ENCODE measurements around the gene ZDHHC14. TPM values are rescaled to one million over a fixed set of nuclear protein-coding genes. Genes with fewer than 3 reads are reported as not detected.

The ZDHHC14 gene
- total and polyA plus RNA-seq, 3 donors from 2014 or later = 28.5 to 74.9 (median 67.9) TPM

DNA sequence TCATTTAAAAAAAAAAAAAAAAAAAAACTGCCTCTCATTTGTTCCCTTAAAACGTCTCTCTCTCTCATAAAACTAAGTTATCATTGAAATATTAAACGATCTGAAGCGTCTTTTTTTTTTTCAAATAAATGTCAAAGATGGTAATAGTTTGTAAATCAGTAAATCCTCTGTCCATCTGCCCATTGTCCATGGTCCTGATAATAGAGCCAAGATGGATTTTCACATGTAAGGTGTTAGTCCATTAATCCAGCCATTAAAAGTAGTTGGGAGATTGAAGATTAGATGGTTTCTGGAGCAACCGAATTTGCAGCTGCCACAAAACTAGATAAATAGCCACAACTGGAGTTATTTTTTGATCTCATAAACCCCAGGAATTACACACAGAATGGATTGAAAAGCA, 296.2 kb downstream of the ZDHHC14 start:
- Histone ChIP-seq H3K27ac (no peak overlapping the region), H3K4me1 (no peaks in the 10 kb centered on the region), H3K9me3 (no peaks in the 10 kb centered on the region), H3K36me3 (ENCODE audit: low read depth, missing control alignments) (no peaks in the 10 kb centered on the region), H3K4me3 (no peak overlapping the region), H3K27me3 (no peaks in the 10 kb centered on the region)
- no peak for DNase-seq
- TF ChIP-seq, protein P1, sequence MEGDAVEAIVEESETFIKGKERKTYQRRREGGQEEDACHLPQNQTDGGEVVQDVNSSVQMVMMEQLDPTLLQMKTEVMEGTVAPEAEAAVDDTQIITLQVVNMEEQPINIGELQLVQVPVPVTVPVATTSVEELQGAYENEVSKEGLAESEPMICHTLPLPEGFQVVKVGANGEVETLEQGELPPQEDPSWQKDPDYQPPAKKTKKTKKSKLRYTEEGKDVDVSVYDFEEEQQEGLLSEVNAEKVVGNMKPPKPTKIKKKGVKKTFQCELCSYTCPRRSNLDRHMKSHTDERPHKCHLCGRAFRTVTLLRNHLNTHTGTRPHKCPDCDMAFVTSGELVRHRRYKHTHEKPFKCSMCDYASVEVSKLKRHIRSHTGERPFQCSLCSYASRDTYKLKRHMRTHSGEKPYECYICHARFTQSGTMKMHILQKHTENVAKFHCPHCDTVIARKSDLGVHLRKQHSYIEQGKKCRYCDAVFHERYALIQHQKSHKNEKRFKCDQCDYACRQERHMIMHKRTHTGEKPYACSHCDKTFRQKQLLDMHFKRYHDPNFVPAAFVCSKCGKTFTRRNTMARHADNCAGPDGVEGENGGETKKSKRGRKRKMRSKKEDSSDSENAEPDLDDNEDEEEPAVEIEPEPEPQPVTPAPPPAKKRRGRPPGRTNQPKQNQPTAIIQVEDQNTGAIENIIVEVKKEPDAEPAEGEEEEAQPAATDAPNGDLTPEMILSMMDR (IDR thresholded peaks at IDR 0.05) = no peak
- TF ChIP-seq POLR2A (IDR thresholded peaks at IDR 0.05) = no peak
- intact Hi-C loops (cut with DNase I; ENCODE audit: low total_unique reads) = no loop called here
- WGBS, 2 donors = 90 to 97% methylated on average over 4 of the region's 4 CpGs

DNA sequence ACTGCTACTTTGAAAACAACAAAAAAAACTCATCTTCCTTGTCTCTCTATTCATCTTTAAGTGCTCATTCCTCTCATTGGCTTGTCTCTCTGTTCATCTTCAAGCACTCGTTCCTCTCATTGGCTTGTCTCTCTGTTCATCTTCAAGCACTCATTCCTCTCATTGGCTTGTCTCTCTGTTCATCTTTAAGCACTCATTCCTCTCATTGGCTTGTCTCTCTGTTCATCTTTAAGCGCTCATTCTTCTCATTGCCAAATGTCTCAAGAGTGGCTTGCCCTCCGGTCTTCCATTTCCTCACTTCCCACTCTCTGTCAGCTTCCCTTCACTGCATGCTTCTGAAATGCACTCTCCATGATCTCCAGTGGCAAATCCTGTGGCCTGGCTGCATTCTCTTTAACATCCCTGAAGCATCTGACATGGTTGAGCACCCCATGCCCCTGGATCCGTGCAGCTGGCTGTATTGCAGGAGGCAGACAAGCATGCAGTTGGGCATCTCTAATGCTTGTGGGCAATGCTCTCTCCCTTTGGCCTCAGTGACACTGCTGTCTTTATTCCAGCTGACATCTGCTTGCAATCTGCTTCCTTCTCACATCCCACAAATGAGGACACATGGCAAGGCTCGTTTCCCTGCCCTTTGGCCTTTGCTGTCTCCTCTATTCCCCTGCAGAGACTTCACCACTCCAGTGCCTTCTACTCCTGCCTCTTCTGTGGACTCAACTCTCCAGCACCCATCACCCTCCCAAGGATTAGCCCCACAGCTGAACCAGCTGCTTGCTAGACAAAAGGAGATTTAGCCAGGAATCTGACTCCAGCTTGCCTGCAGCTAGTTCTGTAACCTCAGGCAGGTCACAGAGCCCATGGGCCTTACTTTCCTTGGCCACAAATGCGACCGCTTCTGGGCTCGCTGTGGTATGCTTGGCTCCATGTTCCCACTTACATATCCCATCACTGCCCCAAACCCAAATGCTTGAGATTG, 298.9 kb downstream of the ZDHHC14 start:
- intact Hi-C loops (cut with DNase I; ENCODE audit: low total_unique reads) = no loop called here
- H3K27me3 ChIP-seq = no peaks in the 10 kb centered on the region
- no peaks in the 10 kb centered on the region for H3K9me3 ChIP-seq
- H3K4me1 ChIP-seq = no peaks in the 10 kb centered on the region
- no peaks in the 10 kb centered on the region for H3K36me3 ChIP-seq (ENCODE audit: low read depth, missing control alignments)
- H3K4me3 ChIP-seq = no peak overlapping the region
- TF ChIP-seq, protein P1 (IDR thresholded peaks at IDR 0.05) = no peak
- no peak overlapping the region for H3K27ac ChIP-seq
- no peak for DNase-seq
- WGBS, 2 donors = 85 to 86% methylated on average over 8 of the region's 8 CpGs

DNA sequence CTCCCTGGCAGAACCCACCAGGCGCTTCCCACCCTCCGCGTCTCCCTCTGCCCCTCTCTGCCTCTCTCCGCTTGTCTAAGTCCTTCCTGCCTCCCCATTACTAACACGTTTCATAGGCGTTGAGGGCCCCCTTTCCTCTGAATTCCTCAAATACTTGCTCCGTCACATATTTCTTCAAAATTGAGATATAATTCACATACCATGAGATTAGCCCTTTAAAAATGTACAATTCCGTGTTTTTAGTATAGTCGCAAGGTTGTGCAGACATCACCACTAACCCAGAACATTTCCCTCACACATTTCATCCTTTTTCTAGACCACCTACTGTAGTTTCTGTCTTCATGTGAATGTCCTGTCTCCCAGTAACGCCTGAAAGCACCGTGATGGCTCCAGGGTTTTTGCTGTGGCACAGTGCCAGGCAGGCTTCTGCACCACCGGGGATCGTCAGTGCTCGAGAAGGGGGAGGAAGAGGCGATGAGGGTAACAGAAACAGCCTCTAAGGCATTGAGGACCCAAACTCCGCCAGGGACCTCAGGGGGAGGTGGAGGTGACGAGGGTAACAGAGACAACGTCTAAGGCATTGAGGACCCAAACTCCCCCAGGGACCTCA, 300.2 kb downstream of the ZDHHC14 start:
- 72 to 75% methylated on average over 18 of the region's 18 CpGs for WGBS, 2 donors
- Histone ChIP-seq H3K27me3 (no peaks in the 10 kb centered on the region), H3K9me3 (no peaks in the 10 kb centered on the region), H3K4me3 (no peak overlapping the region), H3K27ac (no peak overlapping the region), H3K4me1 (no peaks in the 10 kb centered on the region), H3K36me3 (ENCODE audit: low read depth, missing control alignments) (no peaks in the 10 kb centered on the region)
- TF ChIP-seq POLR2A (IDR thresholded peaks at IDR 0.05) = no peak
- TF ChIP-seq, protein P1 (IDR thresholded peaks at IDR 0.05) = no peak
- no peak for DNase-seq
- intact Hi-C loops (cut with DNase I; ENCODE audit: low total_unique reads) = no loop called here

DNA sequence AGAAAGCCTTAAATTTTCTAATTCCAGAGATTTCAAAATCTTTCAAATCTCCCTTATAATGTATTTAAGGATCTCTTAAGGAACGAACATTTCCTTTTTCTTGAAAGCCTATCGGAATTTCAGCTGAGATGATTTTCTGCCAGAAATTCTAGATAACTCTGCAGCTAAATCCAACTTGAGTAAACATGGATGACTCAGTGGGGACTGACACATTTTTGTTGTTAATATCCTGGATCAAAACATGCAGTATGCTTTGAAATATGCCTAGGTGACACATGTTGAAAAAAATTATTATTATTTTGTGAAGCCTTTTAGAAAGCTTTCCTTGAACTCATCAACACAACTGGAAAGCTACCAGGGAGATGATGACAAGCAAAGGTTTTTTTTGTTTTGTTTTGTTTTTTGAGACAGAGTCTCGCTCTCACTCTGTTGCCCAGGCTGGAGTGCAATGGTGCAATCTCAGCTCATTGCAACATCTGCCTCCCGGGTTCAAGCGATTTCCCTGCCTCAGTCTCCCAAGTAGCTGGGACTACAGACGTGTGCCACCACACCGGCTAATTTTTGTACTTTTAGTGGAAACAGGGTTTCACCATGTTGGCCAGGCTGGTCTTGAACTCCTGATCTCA, 302.0 kb downstream of the ZDHHC14 start:
- intact Hi-C loops (cut with DNase I; ENCODE audit: low total_unique reads) = no loop called here
- Histone ChIP-seq H3K4me1 (no peaks in the 10 kb centered on the region), H3K9me3 (no peaks in the 10 kb centered on the region), H3K4me3 (no peak overlapping the region), H3K36me3 (ENCODE audit: low read depth, missing control alignments) (no peaks in the 10 kb centered on the region), H3K27ac (no peak overlapping the region), H3K27me3 (no peaks in the 10 kb centered on the region)
- 65 to 73% methylated on average over 7 of the region's 7 CpGs for WGBS, 2 donors
- DNase-seq = no peak
- TF ChIP-seq POLR2A (IDR thresholded peaks at IDR 0.05) = no peak
- TF ChIP-seq, protein P1 (IDR thresholded peaks at IDR 0.05) = no peak
